Putamen (tissue), 1 donor: Measurements from ENCODE around the gene NECAB3.
"Not testable (repeated sequence)": the region's sequence is repeated elsewhere in the genome, so short reads cannot be mapped to it uniquely, and the experiment has no call there.

Source experiments
- DNase-seq: peaks from one replicate; pipeline ENCODE4 v3.0.0-alpha.2; 2016; ENCODE audit warnings: low spot score

The NECAB3 gene, protein sequence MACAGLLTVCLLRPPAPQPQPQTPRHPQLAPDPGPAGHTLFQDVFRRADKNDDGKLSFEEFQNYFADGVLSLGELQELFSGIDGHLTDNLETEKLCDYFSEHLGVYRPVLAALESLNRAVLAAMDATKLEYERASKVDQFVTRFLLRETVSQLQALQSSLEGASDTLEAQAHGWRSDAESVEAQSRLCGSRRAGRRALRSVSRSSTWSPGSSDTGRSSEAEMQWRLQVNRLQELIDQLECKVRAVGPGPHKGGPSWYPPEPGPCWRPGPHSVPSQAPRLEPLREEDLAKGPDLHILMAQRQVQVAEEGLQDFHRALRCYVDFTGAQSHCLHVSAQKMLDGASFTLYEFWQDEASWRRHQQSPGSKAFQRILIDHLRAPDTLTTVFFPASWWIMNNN

DNA sequence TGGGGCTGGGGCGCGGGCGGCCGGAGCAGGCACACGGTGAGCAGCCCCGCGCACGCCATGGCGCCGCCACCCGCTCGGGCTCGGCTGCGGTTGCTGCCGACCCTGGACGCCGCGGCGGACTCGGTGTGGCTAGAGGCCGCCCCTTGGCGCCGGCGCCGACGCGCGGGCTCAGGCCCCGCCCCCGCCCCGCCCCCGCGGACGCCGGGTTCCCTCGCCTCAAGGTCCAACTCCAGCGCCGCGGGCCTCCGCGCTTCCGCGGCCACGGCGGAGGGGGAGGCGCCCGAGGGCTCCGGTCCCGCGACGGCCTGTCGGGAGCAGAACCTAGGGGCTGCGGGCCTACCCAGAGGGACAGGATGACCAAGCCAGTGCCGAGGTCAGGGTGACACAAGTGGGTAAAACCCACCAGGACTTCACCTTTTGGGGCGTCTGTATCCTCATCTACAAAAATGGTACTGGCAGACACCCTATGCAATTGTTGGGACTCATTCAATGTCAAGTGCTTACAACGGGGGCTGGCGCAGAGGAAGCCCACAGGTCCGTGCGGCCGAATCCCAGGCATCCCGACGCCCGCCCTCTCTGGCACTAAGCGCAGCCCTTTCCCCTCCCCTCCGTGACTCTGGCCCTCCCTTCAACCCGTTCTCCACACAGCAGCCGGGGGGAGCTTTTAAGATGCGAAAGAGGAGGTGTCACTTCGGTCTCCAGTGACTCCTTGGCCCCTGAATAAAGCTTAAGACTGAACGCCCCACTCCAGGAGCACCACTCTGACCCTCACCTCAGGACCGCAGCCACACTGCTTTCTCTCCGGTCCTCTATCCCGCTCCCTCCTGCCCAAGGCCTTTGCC is at the start of gene NECAB3:
Gene NECAB3 (minus strand): TSS at position 135 of the 842 bp plus-strand sequence. CDS start 76 bp downstream, at position 59.
- peak; percentile 85 for DNase-seq

DNA sequence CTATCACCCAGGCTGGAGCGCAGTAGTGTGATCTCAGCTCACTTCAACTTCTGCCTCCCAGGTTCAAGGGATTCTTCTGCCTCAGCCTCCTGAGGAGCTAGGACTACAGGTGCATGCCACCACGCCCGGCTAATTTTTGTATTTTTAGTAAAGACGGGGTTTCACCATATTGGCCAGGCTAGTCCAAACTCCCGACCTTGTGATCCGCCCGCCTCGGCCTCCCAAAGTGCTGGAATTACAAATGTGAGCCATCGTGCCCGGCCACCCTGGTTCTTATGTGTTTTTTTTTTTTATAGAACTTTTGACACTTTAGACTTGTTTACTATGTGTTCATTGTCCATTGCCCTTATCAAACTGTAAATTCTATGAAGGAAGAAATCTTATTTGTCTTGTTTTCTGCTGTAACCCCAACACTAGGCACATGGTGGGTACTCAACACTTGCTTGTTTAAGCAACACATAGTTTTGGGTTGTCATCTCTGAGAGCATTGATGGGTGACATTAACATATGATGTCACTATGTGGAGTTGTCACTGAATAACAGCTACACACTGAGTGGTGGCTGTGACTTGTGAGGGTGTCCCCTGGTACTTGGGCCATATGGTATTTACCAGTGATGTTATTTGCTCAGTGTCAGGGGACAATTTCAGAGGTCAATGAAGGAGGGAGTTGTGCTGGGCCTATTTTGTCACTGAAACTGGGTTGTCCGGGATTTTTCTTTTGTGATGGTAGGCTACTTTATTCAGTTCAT is 47.3 kb upstream of the NECAB3 start:
- no peak for DNase-seq

DNA sequence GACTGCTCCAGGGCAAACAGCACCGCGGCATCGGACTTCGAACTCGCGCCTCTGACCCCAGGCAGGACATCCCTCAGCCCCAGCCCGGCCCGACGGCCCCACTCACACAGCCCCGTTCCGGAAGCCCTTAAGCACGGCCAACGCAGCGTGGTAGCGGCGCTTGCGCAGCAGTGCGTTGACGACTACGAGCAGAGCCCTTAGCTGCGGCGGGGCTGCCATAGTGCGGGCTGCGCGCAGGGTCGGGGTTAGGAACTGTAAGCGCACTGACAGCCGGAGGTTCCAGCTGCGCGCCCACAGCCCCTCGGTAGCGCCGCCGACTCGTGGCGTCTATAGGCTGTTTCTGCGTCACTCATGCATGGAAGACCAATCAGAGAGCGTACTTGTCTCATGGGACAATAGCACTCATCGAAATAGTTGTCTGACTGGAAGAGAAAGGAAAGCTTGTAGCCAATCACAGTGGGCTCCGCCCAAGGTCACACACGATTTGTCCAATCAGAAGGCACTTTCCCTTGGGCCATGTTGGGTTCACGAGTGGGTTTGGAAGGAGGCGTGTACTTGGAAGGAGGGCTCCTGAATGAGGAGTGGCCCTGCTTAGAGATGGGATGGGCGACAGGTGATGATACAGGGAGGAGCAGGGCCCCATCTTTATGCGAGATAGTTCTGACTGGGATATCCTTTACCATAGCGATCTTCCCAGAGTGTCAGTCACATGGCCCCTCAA is 45.9 kb upstream of the NECAB3 start, which contains the start of gene PXMP4:
Gene PXMP4 (minus strand): TSS at position 322 of the 721 bp plus-strand sequence. CDS start 103 bp downstream, at position 219.
- DNase-seq: peak; percentile 98

DNA sequence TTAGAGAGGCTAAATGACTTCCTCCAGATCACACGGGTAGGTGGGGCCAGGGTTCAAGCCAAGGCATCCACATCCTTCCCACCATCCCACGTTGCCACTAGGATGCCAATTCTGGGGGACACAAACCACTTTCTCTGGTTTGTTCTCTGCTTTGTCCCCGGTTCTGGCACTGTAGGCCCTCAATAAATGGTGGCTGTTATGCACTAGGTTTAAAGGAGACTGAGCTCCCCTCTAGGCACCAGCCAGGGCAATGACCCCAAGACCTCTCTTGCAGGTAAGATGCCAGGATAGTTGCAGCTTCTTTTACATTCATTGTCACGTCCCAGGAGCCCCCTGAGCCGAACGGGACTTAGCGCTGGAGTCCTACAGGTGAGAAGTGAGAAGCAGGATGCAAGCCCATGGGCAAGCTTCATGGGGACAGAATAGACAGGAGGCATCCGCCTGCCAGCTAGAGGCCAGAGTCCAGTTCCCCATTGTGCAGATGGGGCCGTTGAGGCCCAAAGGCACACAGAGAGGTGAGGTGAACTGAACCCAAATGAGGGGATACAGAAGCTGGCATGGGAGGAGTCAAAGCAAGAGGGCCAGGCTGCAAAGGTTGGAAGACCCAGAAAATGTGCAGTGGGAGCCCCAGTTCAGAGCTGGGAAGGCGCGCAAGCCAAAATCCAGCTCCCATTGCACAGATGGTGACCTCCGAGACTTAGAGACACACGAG is 45.2 kb upstream of the NECAB3 start:
- no peak for DNase-seq

DNA sequence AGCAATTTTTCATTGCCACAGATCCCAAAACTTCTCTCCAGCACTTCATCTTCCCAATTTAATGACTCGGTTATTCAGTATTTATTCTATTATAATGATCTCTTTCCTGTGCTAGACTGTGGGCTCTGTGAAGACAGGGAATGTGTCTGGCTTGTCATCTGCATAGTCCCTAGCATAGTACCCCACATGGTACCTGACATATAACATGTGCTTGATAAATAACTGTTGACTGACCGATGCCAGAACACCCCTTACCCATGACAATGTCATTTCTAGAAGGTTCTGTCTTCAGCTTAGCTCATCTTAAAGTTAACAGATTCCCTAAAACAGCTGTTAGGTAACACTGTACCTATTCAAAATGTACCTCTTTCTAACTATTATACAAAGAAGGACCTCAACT is 42.3 kb upstream of the NECAB3 start:
- no peak for DNase-seq

DNA sequence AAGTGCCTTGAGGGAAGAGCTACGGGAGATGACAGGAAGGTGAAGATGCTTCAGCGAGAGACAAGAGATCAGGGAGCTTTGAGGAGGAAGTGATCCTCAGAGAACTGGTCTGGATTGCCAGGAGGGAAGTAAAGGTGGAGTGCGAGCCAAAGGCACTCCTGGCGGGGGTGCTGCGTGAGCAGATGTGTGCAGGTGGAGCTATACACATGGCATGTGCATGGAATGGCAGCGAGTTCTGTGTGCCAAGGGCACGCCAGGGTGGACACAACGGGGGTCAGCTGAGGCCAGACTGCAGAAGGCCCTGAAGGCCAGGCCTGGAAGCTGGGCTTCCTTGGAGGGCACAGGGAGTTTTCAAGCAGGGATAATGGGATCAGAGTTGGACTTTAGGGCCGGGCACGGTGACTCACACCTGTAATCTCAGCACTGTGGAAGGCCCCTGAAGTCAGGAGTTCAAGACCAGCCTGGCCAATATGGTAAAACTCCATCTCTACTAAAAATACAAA is 39.7 kb upstream of the NECAB3 start:
- DNase-seq: no peak

DNA sequence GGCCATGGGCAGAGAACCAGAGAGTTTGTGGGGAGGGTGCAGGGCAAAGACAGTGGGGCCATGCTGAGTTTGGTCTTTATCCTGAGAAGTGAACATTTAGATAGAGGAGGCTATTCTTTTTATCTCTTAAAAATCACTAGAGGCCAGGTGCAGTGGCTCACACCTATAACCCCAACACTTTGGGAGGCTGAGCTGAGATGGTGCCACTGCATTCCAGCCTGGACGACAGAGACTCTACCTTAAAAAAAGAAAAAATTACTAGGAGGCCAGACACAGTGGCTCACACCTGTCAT is 37.2 kb upstream of the NECAB3 start:
- DNase-seq: no peak

DNA sequence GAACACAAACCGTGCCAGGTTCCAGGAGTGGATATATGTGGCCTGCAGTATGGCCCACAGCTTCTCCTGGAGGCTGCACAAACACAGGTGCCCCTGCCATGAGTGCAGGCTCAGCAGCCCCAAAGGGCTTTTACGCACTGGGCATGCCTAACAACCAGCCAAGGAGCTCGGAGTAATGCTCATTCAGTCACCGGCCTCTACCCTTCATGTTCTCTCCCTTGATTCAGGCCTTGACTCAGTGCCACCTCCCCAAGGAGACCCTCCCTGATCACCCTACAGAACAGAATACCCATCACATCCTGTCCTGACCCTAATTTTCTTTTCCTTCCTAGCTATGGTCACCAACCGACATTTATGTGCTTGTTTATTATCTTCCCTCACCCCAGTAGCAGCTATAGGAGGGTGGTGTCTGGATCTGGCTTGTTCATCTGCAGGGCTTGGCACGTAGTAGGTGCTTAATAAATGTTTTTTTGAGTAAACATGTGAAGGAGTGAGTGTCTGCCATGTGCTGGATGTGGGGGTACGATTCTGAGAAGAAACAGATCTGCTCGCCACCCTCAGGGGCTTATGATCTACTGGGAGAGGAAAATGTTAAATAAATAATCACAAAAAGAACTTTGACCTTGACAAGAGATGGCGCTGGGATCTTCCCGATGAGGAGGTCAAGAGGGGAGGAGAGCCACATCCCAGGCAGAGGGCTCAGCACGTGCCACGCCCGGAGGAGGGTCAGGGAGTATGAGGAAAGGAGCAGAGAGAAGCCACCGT is 36.6 kb upstream of the NECAB3 start:
- DNase-seq: no peak

DNA sequence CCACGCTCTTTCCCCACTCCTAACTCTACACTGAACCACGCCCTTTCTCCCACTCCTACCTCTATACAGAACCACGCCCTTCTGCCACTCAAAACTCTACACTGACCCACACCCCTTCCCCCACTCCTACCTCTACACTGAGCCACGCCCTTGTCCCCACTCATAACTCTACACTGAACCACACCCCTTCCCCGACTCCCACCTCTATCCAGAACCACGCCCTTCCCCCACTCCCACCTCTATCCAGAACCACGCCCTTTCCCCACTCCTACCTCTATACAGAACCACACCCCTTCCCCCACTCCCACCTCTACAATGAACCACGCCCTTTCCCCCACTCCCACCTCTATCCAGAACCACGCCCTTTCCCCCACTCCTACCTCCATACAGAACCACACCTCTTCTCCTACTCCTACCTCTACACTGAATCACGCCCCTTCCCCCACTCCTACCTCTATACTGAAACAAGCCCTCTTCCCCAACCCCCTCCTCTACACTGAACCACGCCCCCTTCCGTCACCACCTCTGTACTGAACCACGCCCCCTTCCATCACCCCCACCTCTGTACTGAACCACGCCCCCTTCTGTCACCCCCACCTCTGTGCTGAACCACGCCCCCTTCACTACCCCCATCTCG is 35.8 kb upstream of the NECAB3 start:
- DNase-seq: no peak

DNA sequence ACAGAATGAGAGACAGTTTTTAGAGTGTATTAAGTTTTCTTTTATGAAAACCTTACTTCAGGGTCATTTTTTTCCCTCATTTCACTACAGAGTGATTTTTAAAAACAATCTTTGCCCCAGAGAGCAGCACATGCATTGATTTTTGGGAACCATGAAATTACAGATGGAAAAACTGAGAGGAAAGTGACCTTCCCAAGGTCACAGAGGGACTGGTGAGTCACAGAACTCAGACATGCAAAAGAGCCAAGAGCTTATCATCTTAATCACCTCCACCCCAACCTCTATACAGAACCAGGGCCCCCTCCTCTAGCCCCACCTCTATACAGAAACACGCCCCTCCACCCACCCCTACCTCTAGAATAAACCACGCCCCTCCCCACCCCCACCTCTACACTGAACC is 35.2 kb upstream of the NECAB3 start:
- no peak for DNase-seq

DNA sequence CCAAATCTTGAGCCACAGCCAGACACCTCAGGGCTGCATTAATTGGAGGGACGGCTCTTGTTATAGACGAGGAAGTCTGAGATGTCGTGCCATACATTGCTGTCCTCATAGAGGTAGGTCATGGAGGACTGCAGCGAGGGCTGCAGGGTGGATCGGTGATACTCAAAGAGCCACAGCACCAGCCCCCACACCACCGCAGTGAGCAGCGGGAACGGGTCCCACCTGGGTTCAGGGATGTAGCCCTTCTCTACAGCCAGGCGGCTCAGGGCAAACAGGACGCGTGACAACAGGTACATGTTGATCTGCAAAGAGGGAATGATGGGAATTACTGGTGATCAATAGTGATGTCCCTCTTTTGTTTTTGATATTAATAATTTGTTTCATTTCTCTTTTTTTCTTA is 33.4 kb upstream of the NECAB3 start:
- DNase-seq: no peak

DNA sequence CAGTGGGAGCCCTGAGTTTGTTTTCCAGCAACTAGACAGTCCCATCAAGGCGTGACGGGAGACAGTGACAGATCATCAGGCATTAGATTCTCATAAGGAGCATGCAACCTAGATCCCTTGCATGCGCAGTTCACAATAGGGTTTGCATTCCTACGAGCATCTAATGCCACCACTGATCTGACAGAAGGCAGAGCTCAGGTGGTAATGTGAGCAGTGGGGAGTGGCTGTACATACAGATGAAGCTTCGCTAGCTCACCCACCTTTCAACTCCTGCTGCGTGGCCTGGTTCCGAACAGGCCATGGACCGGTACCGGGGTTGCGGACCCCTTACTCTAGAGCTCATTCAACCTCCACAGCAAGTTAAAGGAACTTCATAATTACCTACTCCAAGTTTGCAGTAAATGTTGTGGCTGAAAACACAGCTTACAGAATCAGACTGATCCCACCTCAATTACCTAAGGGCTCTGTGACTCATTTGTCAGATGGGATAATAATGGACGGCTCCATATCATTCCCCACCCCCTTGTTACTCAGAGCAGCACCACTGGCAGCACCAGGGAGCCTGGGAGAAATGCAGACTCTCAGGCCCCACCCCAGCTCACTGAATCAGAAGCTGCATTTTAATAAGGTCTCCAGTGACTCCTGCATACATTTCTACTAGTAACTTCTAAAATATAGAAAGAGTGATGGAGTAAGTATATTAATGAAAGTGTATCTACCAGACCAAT is 30.1 kb upstream of the NECAB3 start:
- DNase-seq: no peak

DNA sequence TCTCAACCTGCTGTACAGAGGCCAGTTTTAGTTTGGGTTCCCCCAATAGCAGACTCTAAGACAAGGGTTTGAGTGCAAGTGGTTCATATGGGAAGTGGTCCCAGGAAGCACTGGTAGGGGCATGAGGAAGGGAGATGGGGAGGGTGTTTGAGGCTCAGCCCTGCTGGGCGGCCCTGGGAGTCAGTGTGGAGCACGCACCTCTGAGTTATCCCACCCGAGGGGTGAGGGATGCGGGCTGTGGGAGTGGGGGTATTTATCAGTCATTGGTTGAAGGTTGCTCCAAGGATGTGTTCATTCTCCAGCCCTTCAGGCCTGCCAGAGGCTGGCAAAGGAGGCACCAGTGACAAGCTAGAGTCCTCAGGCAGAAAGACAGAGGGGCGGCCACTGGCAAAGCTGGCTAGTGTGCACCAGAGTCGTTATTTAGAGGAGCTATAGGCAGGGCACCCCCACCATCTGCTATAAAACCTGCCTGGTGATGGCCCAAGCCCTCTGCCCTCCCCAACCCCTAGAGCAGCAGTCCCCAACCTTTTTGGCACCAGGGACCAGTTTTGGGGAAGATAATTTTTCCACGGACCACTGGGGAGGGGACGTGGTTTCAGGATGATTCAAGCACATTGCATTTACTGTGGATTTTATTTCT is 29.4 kb upstream of the NECAB3 start:
- DNase-seq: no peak

DNA sequence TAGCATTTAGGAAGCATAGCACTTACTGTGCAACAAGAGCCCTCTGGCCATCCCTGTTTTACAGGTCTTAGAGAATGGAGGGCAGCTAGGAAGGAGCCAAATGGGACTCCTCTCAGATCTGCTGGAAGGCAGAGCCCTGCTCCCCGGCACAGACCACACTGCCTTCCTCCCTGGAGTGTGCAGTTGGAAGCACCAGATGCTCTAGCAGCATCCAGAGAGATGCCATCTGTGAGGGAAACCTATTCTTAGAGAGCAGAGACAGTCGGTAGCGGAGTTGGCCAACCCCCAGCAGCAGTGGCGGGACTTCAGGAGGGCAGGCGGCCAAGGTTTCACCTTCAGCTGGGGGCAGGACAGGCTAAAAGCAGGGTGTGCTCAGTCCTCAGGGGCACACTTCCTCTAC is 28.6 kb upstream of the NECAB3 start:
- DNase-seq: no peak

DNA sequence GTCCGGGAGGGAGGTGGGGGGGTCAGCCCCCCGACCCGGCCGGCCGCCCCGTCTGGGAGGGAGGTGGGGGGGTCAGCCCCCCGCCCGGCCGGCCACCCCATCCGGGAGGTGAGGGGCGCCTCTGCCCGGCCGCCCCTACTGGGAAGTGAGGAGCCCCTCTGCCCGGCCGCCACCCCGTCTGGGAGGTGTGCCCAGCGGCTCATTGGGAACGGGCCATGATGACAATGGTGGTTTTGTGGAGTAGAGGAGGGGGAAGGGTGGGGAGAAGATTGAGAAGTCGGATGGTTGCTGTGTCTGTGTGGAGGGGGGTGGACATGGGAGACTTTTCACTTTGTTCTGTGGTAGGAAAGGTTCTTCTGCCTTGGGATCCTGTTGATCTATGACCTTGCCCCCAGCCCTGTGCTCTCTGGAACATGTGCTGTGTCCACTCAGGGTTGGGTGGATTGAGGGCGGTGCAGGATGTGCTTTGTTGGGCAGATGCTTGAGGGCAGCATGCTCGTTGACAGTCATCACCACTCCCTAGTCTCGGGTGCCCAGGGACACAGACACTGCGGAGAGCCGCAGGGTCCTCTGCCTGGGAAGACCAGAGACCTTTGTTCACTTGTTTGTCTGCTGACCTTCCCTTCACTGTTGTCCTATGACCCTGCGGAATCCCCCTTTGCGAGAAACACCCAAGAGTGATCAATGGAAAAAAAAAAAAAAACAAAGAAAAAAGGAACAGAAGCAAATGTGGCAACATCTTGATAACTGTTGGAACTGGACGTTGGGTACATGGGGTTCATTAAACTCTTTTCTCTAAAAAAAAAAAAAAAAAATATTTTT is 27.6 kb upstream of the NECAB3 start:
- DNase-seq: no peak

DNA sequence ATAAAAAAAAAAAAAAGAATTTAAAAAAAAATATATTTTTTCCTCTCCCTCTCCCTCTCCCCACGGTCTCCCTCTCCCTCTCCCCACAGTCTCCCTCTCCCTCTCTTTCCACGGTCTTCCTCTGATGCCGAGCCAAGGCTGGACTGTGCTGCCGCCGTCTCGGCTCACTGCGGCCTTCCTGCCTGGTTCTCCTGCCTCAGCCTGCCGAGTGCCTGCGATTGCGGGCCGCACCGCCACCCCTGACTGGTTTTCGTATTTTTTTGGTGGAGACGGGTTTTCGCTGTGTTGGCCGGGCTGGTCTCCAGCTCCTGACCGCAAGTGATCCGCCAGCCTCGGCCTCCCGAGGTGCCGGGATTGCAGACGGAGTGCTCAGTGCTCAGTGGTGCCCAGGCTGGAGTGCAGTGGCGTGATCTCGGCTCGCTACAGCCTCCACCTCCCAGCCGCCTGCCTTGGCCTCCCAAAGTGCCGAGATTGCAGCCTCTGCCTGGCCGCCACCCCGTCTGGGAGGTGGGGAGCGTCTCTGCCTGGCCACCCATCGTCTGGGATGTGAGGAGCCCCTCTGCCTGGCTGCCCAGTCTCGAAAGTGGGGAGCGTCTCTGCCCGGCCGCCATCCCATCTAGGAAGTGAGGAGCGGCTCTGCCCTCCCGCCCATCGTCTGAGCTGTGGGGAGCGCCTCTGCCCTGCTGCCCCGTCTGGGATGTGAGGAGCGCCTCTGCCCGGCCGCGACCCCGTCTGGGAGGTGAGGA is 26.6 kb upstream of the NECAB3 start:
- not testable (repeated sequence) for DNase-seq

DNA sequence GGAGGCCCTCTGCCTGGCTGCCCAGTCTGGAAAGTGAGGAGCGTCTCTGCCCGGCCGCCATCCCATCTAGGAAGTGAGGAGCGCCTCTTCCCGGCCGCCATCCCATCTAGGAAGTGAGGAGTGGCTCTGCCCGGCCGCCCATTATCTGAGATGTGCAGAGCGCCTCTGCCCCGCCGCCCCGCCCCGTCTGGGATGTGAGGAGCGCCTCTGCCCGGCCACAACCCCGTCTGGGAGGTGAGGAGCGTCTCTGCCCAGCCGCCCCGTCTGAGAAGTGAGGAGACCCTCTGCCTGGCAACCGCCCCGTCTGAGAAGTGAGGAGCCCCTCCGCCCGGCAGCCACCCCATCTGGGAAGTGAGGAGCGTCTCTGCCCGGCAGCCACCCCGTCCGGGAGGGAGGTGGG is 24.7 kb upstream of the NECAB3 start:
- DNase-seq: not testable (repeated sequence)
